Adipose tissue (tissue), 3 donors: ENCODE results near the gene LZIC. TPM values are rescaled to one million over a fixed set of nuclear protein-coding genes. Genes with fewer than 3 reads are reported as not detected.
"Not testable (repeated sequence)": the region's sequence is repeated elsewhere in the genome, so short reads cannot be mapped to it uniquely, and the experiment has no call there.

Experiments used
- H3K27ac ChIP-seq: one replicate; pipeline ENCODE4 v1.5.1; 2013; ENCODE audit warnings: low read depth, low read length
- WGBS, 3 donors: extraction: QIAGEN DNeasy Blood & Tissue Kit; methylation state at CpG; one replicate each; pipeline ENCODE4 v1.1.7; 2013; 5-methylcytosine and 5-hydroxymethylcytosine counted together
- polyA plus RNA-seq, 3 donors: library from polyadenylated mRNA; stranded (reverse); fragments of 200-250 nt; gene quantifications; one replicate each; pipeline ENCODE4 v1.2.3, GENCODE V29; 2013
- donor health status: healthy with polysubstance abuse.
- donor health status: Bipolar disorder and iron deficiency.
- donor health status: healthy.

LZIC gene
- 10 to 100 TPM in 2 of 3 donors, 1 to 10 TPM in 1; 9.3 to 31.8 (median 14.1) TPM for polyA plus RNA-seq

- WGBS, 3 donors = 0% methylated on average over 53 of the region's 53 CpGs
- no peak within 1 kb of the TSS for H3K27ac ChIP-seq
Observed at GRCh38 chr1:9942939-9943788, at the start of gene LZIC, which contains the start of gene NMNAT1. LZIC (minus strand) TSS chr1:9943391; CDS start chr1:9936619, 6,772 bp downstream. NMNAT1 (plus strand) TSS chr1:9943475; CDS start chr1:9972074, 28,599 bp downstream.

GRCh38 chr1:9992910-9993309, 49.7 kb upstream of the LZIC start:
- H3K27ac ChIP-seq = no peak overlapping the region
- 55 to 89% (median 63%) methylated on average over 5 of the region's 5 CpGs for WGBS, 3 donors

GRCh38 chr1:9990944-9991343, 47.8 kb upstream of the LZIC start:
- H3K27ac ChIP-seq = no peak overlapping the region
- WGBS, 3 donors = 18 to 33% (median 22%) methylated on average over 2 of the region's 2 CpGs

DNA sequence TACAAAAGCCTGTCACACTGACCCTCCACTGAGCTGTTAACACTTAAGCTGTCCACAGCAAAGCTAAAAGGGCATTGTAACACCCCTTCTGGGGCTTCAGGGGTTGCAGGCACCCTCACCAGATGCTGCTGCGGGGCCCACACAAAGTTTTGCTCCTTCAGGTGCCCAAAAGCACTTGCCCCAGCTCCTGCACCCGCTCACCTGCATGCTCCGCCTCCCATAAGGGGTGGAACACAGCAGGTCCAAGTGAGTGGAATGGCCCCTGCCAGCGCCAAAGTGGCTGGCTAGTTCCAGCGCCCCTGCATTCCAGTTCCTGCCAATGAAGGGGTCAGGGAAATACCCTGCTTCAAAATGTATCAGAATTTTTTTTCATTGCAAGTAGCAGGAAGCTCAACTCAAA, 46.6 kb upstream of the LZIC start:
- WGBS, 3 donors = 85 to 91% (median 88%) methylated on average over 5 of the region's 5 CpGs

GRCh38 chr1:9985001-9985400, 41.8 kb upstream of the LZIC start:
- 48 to 54% (median 50%) methylated on average over 5 to 6 of the region's 6 CpGs for WGBS, 3 donors
- H3K27ac ChIP-seq = no peak overlapping the region

More for the DNA sequence above, 46.6 kb upstream of the LZIC start:
- no peak overlapping the region for H3K27ac ChIP-seq

GRCh38 chr1:9984253-9984652, 41.1 kb upstream of the LZIC start:
- 71 to 85% (median 73%) methylated on average over 5 of the region's 5 CpGs for WGBS, 3 donors
- no peak overlapping the region for H3K27ac ChIP-seq

- no peak overlapping the region for H3K27ac ChIP-seq
- WGBS, 3 donors = 81 to 84% (median 83%) methylated on average over 12 of the region's 12 CpGs
Observed at GRCh38 chr1:9960706-9961562, 17.7 kb upstream of the LZIC start.

GRCh38 chr1:9960011-9960410, 16.8 kb upstream of the LZIC start:
- 70 to 87% (median 80%) methylated on average over 4 of the region's 4 CpGs for WGBS, 3 donors
- H3K27ac ChIP-seq = no peak overlapping the region

GRCh38 chr1:9957726-9958125, 14.5 kb upstream of the LZIC start:
- 84 to 92% (median 90%) methylated on average over 8 of the region's 8 CpGs for WGBS, 3 donors
- H3K27ac ChIP-seq = no peak overlapping the region

DNA sequence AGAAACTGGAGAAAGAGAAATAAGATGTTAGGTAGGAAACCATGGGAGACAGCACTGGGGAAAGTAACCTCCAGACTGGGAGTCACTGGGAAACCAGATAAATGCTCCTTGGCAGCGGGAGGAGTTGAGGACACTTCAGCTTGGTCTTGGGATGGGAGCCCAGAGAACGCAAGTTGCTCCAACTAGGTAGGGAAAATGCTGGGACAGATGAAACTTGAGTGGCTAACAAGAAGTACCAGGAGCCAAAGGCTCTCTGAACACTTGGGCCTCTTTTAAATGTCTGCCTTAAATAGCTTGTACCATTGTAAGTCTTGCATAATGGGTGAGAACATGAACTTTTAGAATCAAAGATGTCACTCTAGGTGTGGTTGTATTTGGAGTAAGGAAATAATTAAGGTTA, 3.1 kb upstream of the LZIC start:
- H3K27ac ChIP-seq = no peak overlapping the region
- 95 to 98% (median 97%) methylated on average over 2 of the region's 2 CpGs for WGBS, 3 donors

GRCh38 chr1:9942399-9942938, 722 bp downstream of the LZIC start:
- WGBS, 3 donors = 0 to 1% (median 1%) methylated on average over 14 of the region's 14 CpGs
- H3K27ac ChIP-seq = no peak overlapping the region

GRCh38 chr1:9929431-9930385, 13.5 kb downstream of the LZIC start:
- 73 to 81% (median 79%) methylated on average over 15 of the region's 15 CpGs for WGBS, 3 donors
- H3K27ac ChIP-seq = no peak overlapping the region

- no peak overlapping the region for H3K27ac ChIP-seq
- 86 to 94% (median 86%) methylated on average over 5 of the region's 5 CpGs for WGBS, 3 donors
Observed at GRCh38 chr1:9927259-9927658, 15.9 kb downstream of the LZIC start.

DNA sequence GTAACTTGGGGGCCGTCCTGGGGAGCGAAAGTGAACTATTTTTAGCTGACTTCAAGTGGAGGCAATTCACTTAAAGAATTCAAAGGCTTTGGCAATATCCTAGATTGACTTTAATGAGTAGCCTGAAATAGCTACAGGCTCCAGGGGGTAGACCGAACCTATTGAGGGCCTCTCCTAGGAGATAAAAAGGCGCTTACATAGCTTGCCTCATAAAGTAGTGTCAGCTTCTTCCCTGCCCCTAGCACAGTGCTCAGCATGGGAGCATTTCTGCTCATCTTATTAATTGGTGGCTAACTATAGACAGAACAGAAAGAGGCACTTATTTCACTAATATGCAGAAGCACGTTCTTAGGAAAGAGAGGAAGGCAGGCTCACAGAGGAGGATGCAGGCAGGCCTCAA, 20.8 kb downstream of the LZIC start:
- H3K27ac ChIP-seq = no peak overlapping the region
- 80 to 84% (median 82%) methylated on average over 5 of the region's 5 CpGs for WGBS, 3 donors

DNA sequence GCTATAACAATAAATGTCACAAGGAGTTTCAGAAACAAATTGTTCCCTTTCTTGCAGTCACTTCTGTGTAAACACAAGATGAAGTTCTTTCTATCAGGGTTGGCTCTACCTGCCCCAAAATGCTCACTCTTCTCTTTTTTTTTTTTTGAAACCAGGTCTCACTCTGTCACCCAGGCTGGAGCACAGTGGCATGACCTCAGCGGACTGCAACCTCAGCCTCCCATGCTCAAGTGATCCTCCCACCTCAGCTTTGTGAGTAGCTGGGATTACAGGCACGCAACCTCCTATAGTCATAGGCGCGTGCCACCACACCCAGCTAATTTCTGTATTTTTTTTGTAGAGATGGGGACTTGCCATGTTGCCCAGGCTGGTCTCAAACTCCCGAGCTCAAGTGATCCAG, 22.6 kb downstream of the LZIC start:
- WGBS, 3 donors = 91 to 96% (median 93%) methylated on average over 5 of the region's 5 CpGs

GRCh38 chr1:9917901-9918300, 25.3 kb downstream of the LZIC start:
- WGBS, 3 donors = 85 to 91% (median 86%) methylated on average over 1 of the region's 1 CpG
- no peak overlapping the region for H3K27ac ChIP-seq

More for the DNA sequence above, 22.6 kb downstream of the LZIC start:
- H3K27ac ChIP-seq = no peak overlapping the region

- not testable (repeated sequence) for H3K27ac ChIP-seq
- WGBS, 3 donors = 94 to 98% (median 94%) methylated on average over 3 of the region's 3 CpGs
Observed at GRCh38 chr1:9917495-9917894, 25.7 kb downstream of the LZIC start.

DNA sequence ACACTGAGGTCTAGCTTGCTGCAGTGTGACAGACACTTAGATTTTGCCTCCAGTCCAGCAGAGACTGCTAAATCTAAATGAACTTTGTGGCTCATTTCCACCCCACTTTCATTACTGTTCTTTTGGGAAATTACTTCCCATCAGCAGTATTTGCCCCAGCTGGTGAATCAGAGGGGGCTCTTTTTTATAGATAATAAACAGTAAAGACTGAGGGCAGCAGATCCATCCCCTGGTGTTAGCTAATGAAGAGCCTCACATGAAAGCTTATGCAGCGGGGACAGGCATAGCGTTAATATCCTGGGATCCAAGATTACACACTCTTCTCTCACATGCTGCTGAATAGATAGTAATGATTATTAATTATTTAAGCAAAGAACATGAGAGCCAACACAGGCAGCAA, 26.7 kb downstream of the LZIC start:
- WGBS, 3 donors = 89 to 94% (median 90%) methylated on average over 2 of the region's 2 CpGs
- no peak overlapping the region for H3K27ac ChIP-seq
